NCI-H345 (cell line): Measurements from ENCODE around the gene IFNA4.
A peak's percentile ranks its signal among the peaks of the same experiment; 100 is the strongest.

Experiments
- DNase-seq: peaks from one replicate; lab custom pipeline; 2025; lab: John Stamatoyannopoulos, UW

Gene IFNA4

GRCh38 chr9:21165516-21165915 lies 21.9 kb downstream of the IFNA4 start:
- no peak for DNase-seq

GRCh38 chr9:21160178-21160577 lies 27.2 kb downstream of the IFNA4 start:
- DNase-seq: no peak

- DNase-seq: no peak
These were observed 31.9 kb downstream of the IFNA4 start for GRCh38 chr9:21155501-21155900.

- peak; percentile 6 for DNase-seq
These were observed 33.3 kb downstream of the IFNA4 start for GRCh38 chr9:21154018-21154608.

- DNase-seq: no peak
These were observed 33.9 kb downstream of the IFNA4 start for GRCh38 chr9:21153336-21154017.

GRCh38 chr9:21144603-21145002 lies 42.8 kb downstream of the IFNA4 start:
- no peak for DNase-seq

- DNase-seq: no peak
These were observed 45.9 kb downstream of the IFNA4 start, which contains the start of gene IFNW1 for GRCh38 chr9:21141427-21141882. Gene IFNW1, minus strand, starts transcription at chr9:21141832. Its CDS starts 262 bp downstream, at chr9:21141570.

- no peak for DNase-seq
These were observed 50.4 kb downstream of the IFNA4 start for GRCh38 chr9:21137020-21137419.
